HUES6 (cell line): ENCODE measurements around the gene FAM20C.

Source experiments
- H3K27ac ChIP-seq: 2 replicates; pipeline ENCODE4 v1.7.0; 2013; ENCODE audit warnings: low read depth, mild to moderate bottlenecking, low read length, inconsistent platforms
- H3K27me3 ChIP-seq: 2 replicates; pipeline ENCODE4 v1.6.1; 2013; ENCODE audit warnings: low read length; ENCODE audit not compliant: control insufficient read depth, insufficient read depth
- H3K36me3 ChIP-seq: 2 replicates; pipeline ENCODE4 v1.6.1; 2013; ENCODE audit warnings: low read length; ENCODE audit not compliant: control insufficient read depth, insufficient read depth
- H3K4me1 ChIP-seq: 2 replicates; pipeline ENCODE4 v1.6.1; 2013; ENCODE audit warnings: low read length; ENCODE audit not compliant: control insufficient read depth, insufficient read depth
- H3K4me3 ChIP-seq: 2 replicates; pipeline ENCODE4 v1.5.1; 2013; ENCODE audit warnings: low read depth, low read length
- H3K9ac ChIP-seq: one replicate; pipeline ENCODE4 v1.6.1; 2013; ENCODE audit warnings: mild to moderate bottlenecking, low read length
- H3K9me3 ChIP-seq: 2 replicates; pipeline ENCODE4 v1.6.1; 2013; ENCODE audit warnings: low read depth, low read length; ENCODE audit not compliant: control insufficient read depth, insufficient read depth

The FAM20C gene

GRCh38 chr7:152702-153391 lies 39.5 kb upstream of the FAM20C start:
- Histone ChIP-seq H3K27ac (no peak overlapping the region), H3K27me3 (no peaks in the 10 kb centered on the region), H3K9ac (no peak overlapping the region), H3K36me3 (no peaks in the 10 kb centered on the region), H3K9me3 (no peaks in the 10 kb centered on the region), H3K4me3 (no peak overlapping the region), H3K4me1 (peaks cover 21% of the 10 kb centered on the region)

GRCh38 chr7:153604-154003 lies 38.8 kb upstream of the FAM20C start:
- Histone ChIP-seq H3K27ac (no peak overlapping the region), H3K36me3 (no peaks in the 10 kb centered on the region), H3K4me3 (no peak overlapping the region), H3K9me3 (no peaks in the 10 kb centered on the region), H3K27me3 (no peaks in the 10 kb centered on the region), H3K9ac (no peak overlapping the region), H3K4me1 (peaks cover 21% of the 10 kb centered on the region)

DNA sequence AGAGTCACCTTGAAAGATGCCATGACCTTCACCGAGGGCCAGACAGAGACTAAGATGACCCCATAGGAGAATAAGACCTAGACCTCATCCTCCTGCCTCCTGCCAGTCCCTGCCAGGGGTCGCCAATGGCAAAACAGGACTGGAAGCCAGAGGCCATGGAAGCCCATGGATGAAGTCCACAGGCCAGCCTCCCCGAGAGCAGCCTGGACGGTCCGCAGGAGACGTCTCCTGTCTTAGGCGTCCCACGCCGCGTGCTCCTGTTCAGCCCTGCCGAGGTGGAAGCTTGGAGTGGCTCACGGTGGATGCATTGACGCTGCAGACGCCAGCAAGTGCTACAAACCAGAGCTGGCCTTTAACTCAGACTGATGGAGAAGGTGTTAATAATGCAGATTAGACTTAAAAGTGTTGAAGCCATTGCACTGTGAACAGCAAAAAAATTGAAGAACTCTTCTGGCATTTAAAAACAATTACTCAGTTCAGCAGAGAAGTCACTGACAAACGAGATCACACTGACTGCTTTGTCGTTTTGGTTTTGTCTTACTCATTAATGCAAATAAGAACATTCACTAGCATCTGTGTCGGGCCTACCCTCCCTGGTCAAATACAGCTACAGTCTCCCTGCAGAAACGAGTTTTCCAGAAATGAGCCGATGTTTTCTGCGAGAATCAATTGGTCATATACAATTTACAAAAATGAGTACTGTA lies 38.1 kb upstream of the FAM20C start:
- H3K36me3 ChIP-seq, result no peaks in the 10 kb centered on the region
- no peak overlapping the region for H3K27ac ChIP-seq
- H3K27me3 ChIP-seq, result no peaks in the 10 kb centered on the region

GRCh38 chr7:155469-155900 lies 36.9 kb upstream of the FAM20C start:
- no peak overlapping the region for H3K4me3 ChIP-seq
- no peak overlapping the region for H3K27ac ChIP-seq
- no peaks in the 10 kb centered on the region for H3K9me3 ChIP-seq
- no peaks in the 10 kb centered on the region for H3K27me3 ChIP-seq
- no peak overlapping the region for H3K9ac ChIP-seq
- H3K36me3 ChIP-seq, result no peaks in the 10 kb centered on the region
- peaks cover 12% of the 10 kb centered on the region for H3K4me1 ChIP-seq

More for the DNA sequence above, 38.1 kb upstream of the FAM20C start:
- Histone ChIP-seq H3K9ac (no peak overlapping the region), H3K4me1 (peaks cover 21% of the 10 kb centered on the region), H3K9me3 (no peaks in the 10 kb centered on the region), H3K4me3 (no peak overlapping the region)

DNA sequence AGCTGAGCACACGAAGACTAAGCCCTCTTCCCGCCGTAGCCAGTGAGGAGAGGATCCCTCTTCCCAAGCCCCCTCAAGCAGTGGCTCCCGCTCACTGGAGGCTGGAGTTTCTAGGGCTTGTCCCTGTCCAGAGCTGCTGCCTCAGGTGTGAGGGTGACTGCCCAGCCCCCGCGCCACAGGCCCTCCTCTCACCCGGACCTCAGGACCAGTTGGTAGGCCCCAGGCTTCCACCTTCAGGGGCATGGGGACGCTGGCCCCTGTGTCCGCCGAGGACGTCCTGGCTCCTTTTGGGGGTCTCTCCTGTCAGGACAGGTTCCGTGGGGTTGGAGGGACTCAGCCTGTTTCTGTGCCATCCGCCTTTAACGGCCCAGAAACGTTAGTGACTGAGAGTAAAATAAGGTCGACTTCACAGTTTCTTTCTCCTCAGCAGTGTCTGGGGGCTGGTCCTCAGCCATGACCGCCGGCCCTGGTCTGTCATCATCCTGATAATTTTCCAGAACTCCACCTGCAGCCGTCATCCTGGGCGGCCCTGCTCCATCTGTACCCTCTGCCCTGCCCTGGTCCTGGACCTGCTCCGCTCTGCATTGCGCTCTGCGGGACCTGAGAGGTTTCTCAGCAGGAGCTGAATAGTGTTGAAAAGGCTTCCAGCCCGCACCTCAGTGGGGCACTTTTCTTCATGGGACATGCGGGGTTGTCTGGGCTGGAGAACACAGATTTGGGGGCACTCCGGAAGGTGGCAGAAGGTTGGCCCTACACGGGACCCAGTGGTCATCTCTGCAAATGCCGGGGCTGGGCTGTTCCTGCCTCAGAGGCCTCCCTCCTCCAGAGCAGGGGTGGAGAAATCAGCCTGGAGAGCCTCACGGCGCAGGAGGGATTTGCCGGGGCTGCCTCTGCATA lies 36.0 kb upstream of the FAM20C start:
- Histone ChIP-seq H3K27ac (no peak overlapping the region), H3K4me3 (no peak overlapping the region), H3K36me3 (no peaks in the 10 kb centered on the region), H3K9me3 (no peaks in the 10 kb centered on the region), H3K27me3 (no peaks in the 10 kb centered on the region), H3K4me1 (peaks cover 12% of the 10 kb centered on the region), H3K9ac (no peak overlapping the region)

DNA sequence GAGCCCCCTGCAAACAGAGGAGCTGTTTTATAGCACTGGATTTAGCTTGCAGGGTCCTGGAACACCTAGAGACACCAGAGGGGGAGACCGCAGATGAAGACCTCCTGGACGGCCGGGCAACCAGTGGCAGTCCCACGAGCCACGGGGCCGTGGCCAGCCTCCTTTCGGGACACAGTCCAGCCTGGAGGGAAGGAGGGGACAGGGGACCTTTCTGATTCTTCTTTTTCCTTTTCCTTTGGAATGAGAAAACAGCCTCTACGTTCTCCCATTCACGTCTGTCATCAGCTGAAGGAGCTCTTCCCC lies 35.4 kb upstream of the FAM20C start:
- Histone ChIP-seq H3K9me3 (no peaks in the 10 kb centered on the region), H3K36me3 (no peaks in the 10 kb centered on the region), H3K27ac (no peak overlapping the region), H3K9ac (no peak overlapping the region), H3K4me3 (no peak overlapping the region), H3K4me1 (peaks cover 12% of the 10 kb centered on the region), H3K27me3 (no peaks in the 10 kb centered on the region)

DNA sequence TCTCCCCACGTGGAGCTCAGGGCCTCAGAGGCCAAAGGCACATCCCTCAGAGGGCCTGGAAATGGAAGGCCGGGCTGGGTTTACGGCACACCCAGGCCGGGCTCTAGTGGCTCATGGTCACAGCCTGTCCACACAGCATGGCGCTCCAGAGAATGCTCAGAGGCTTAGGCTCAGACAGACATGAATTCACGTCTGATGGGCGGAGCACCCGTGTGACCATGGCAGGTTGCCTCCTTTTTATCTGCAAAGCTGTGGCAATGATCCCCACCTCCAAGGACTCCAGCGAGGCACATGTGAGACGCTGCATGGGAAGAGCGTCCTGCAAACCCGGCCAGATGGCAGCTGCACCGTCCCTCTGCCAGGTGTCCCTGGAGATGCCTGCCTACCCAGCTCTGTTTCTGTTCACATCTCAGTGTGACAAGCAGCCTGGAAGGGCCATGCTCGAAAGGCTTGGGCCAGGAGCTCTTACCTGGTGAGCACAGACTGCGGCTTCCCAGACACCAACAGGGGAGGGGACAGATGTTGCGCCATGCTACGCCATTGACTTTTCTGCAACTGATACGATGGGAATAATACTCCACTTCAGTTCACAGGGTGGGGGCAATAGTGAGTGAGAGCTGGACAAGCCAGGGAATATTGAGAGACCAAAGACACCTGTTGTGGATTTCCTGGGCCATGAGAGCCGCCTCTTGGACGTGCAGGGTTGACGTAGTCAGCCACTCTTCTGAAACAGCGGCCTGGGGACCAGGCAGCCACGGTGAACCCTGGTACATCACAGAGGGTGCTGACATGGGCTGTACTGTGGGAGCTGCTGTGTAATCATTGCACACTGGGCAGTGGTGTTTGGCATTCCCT lies 34.4 kb upstream of the FAM20C start:
- Histone ChIP-seq H3K27me3 (no peaks in the 10 kb centered on the region), H3K27ac (no peak overlapping the region), H3K4me1 (peaks cover 12% of the 10 kb centered on the region), H3K9ac (no peak overlapping the region), H3K36me3 (no peaks in the 10 kb centered on the region), H3K4me3 (no peak overlapping the region), H3K9me3 (no peaks in the 10 kb centered on the region)

- H3K27me3 ChIP-seq, result no peaks in the 10 kb centered on the region
- H3K27ac ChIP-seq, result no peak overlapping the region
- H3K4me3 ChIP-seq, result no peak overlapping the region
- no peaks in the 10 kb centered on the region for H3K9me3 ChIP-seq
- no peak overlapping the region for H3K9ac ChIP-seq
- H3K36me3 ChIP-seq, result no peaks in the 10 kb centered on the region
- H3K4me1 ChIP-seq, result peaks cover 12% of the 10 kb centered on the region
Measured at GRCh38 chr7:158771-159170, 33.6 kb upstream of the FAM20C start.

DNA sequence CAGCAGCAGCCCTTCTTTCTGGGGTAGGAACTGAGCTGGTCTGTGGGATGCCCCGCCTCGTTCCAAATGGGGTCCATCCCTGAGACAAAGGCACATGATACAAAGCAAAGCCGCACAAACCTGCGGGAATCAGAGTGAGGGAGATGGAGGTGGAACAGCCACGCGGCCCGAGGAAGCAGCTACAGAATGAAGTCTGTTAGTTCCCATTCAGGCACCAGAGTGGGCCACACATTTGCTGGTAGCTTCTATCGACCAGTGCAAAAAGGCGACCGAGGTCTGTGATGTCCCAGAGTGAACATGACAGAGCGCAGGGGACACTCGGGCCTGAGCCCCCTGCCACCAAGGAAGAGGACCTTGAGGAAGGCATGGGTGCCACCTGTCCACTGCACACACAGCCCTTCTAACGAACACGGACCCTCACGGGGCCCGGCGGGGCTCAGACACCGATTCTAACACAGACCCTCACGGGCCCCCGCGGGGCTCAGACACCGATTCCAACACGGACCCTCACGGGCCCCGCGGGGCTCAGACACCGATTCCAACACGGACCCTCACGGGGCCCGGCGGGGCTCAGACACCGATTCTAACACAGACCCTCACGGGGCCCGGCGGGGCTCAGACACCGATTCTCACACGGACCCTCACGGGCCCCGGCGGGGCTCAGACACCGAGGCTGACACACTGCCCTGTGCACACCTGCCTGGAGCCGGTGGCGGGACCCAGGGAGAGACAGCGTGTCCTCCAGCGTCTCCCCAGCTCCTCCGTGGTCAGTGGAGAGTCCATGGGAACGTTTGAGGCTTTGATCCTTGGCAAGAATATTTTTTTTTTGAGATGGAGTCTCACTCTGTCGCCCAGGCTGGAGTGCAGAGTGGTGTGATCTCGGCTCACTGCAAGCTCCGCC lies 32.8 kb upstream of the FAM20C start:
- no peak overlapping the region for H3K9ac ChIP-seq
- peaks cover 12% of the 10 kb centered on the region for H3K4me1 ChIP-seq
- H3K27ac ChIP-seq, result no peak overlapping the region
- no peaks in the 10 kb centered on the region for H3K9me3 ChIP-seq
- no peaks in the 10 kb centered on the region for H3K27me3 ChIP-seq
- no peak overlapping the region for H3K4me3 ChIP-seq
- H3K36me3 ChIP-seq, result no peaks in the 10 kb centered on the region
